Measurements from ENCODE around the gene ANKRD16.
"Not testable (repeated sequence)": the region's sequence is repeated elsewhere in the genome, so short reads cannot be mapped to it uniquely, and the experiment has no call there.

ANKRD16 gene

GRCh38 chr10:5911670-5912069 is 22.0 kb upstream of the ANKRD16 start:
- Histone ChIP-seq H3K4me1 (ENCODE audit: low read depth, poor library complexity, severe bottlenecking) (no peaks in the 10 kb centered on the region), H3K27me3 (ENCODE audit: insufficient read depth, low read depth) (no peaks in the 10 kb centered on the region), H2AFZ (ENCODE audit: low read depth) (no peak overlapping the region), H3K9ac (no peak overlapping the region), H3K79me2 (ENCODE audit: insufficient read depth, low read depth) (no peaks in the 10 kb centered on the region), H3K4me2 (no peak overlapping the region), H3K27ac (no peak overlapping the region), H4K20me1 (ENCODE audit: insufficient read depth) (no peaks in the 10 kb centered on the region), H3K4me3 (IDR thresholded peaks at IDR 0.05; ENCODE audit: insufficient read depth, low read depth, low read length) (no peak overlapping the region), H3K36me3 (ENCODE audit: insufficient read depth) (peaks cover 3% of the 10 kb centered on the region; the same call in 1 of the 2 replicates)
- TF ChIP-seq, protein P1, sequence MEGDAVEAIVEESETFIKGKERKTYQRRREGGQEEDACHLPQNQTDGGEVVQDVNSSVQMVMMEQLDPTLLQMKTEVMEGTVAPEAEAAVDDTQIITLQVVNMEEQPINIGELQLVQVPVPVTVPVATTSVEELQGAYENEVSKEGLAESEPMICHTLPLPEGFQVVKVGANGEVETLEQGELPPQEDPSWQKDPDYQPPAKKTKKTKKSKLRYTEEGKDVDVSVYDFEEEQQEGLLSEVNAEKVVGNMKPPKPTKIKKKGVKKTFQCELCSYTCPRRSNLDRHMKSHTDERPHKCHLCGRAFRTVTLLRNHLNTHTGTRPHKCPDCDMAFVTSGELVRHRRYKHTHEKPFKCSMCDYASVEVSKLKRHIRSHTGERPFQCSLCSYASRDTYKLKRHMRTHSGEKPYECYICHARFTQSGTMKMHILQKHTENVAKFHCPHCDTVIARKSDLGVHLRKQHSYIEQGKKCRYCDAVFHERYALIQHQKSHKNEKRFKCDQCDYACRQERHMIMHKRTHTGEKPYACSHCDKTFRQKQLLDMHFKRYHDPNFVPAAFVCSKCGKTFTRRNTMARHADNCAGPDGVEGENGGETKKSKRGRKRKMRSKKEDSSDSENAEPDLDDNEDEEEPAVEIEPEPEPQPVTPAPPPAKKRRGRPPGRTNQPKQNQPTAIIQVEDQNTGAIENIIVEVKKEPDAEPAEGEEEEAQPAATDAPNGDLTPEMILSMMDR (conservative IDR thresholded peaks at IDR 0.05; ENCODE audit: low read depth, low read length): no peak

DNA sequence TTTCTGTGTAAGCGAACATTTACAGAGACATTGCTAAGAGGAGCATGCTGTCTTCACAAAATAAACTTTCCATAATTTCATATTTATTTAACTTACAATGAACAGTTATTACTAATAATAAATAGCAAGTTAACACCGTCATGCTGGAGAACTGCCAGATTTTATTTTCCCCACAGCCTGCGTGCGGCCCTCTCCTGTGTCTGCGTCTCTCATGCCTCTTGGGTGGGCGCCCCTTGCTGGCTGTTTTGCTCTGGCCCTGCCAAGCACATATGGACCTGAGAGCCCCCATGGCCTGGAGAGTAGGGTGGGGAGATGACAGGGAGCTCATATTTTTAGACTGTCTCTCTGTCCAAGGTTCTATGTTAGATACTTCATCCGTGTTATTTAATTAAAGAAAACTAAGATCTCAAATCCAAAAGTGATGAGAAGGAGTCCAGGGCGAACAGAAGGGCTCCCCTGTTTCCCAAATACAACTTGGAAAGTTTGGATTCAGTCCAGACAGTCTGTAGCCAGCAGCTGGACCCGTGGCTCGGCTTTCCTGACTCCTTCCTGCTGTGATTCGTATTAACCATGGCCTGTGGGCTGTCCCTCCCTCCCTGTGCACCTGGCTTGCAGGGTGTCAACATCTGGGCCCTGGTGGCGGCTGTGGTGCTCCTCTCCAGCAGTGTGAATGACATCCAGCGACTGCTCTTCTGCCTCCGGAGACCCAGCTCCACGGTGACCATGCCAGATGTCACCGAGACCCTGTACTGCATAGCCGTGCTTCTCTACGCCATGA is 20.8 kb upstream of the ANKRD16 start:
- no peaks in the 10 kb centered on the region for H4K20me1 ChIP-seq (ENCODE audit: insufficient read depth)
- H3K36me3 ChIP-seq (ENCODE audit: insufficient read depth): peaks cover 3% of the 10 kb centered on the region; the same call in 1 of the 2 replicates
- TF ChIP-seq, protein P1 (conservative IDR thresholded peaks at IDR 0.05; ENCODE audit: low read depth, low read length): no peak
- H3K4me3 ChIP-seq (IDR thresholded peaks at IDR 0.05; ENCODE audit: insufficient read depth, low read depth, low read length): no peak overlapping the region
- H3K9ac ChIP-seq: no peak overlapping the region
- H3K79me2 ChIP-seq (ENCODE audit: insufficient read depth, low read depth): no peaks in the 10 kb centered on the region
- no peak overlapping the region for H2AFZ ChIP-seq (ENCODE audit: low read depth)
- H3K27me3 ChIP-seq (ENCODE audit: insufficient read depth, low read depth): no peaks in the 10 kb centered on the region
- H3K4me2 ChIP-seq: no peak overlapping the region
- no peak overlapping the region for H3K27ac ChIP-seq
- no peaks in the 10 kb centered on the region for H3K4me1 ChIP-seq (ENCODE audit: low read depth, poor library complexity, severe bottlenecking)

DNA sequence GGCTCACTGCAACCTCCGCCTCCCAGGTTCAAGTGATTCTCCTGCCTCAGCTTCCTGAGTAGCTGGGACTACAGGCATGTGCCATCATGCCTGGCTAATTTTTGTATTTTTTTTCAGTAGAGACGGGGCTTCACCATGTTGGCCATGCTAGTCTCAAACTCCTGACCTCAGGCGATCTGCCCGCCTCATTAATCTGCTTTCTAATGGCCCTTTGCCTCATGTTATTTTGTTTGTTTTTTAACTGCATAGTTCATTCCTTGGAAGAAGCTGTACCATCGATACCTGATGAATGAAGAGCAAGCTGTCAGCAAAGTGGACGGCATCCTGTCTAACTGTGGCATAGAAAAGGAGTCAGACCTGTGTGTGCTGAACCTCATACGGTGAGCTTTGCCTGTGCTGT is 19.0 kb upstream of the ANKRD16 start:
- H3K4me2 ChIP-seq; H3K4me3 ChIP-seq (IDR thresholded peaks at IDR 0.05; ENCODE audit: insufficient read depth, low read depth, low read length); H3K36me3 ChIP-seq (ENCODE audit: insufficient read depth); H3K27me3 ChIP-seq (ENCODE audit: insufficient read depth, low read depth); H4K20me1 ChIP-seq (ENCODE audit: insufficient read depth); H3K27ac ChIP-seq; H2AFZ ChIP-seq (ENCODE audit: low read depth); H3K9ac ChIP-seq; H3K79me2 ChIP-seq (ENCODE audit: insufficient read depth, low read depth): not testable (repeated sequence)
- H3K4me1 ChIP-seq (ENCODE audit: low read depth, poor library complexity, severe bottlenecking): peaks cover 16% of the 10 kb centered on the region

GRCh38 chr10:5906651-5907050 is 17.0 kb upstream of the ANKRD16 start:
- TF ChIP-seq, protein P1 (conservative IDR thresholded peaks at IDR 0.05; ENCODE audit: low read depth, low read length): no peak
- Histone ChIP-seq H3K4me3 (IDR thresholded peaks at IDR 0.05; ENCODE audit: insufficient read depth, low read depth, low read length) (no peak overlapping the region), H3K27me3 (ENCODE audit: insufficient read depth, low read depth) (no peaks in the 10 kb centered on the region), H3K36me3 (ENCODE audit: insufficient read depth) (peaks cover 3% of the 10 kb centered on the region; the same call in 1 of the 2 replicates), H3K27ac (no peak overlapping the region), H3K9ac (no peak overlapping the region), H3K79me2 (ENCODE audit: insufficient read depth, low read depth) (no peaks in the 10 kb centered on the region; the same call in 1 of the 2 replicates), H3K4me1 (ENCODE audit: low read depth, poor library complexity, severe bottlenecking) (peaks cover 18% of the 10 kb centered on the region), H2AFZ (ENCODE audit: low read depth) (no peak overlapping the region), H4K20me1 (ENCODE audit: insufficient read depth) (no peaks in the 10 kb centered on the region), H3K4me2 (no peak overlapping the region)

- H3K27ac ChIP-seq: no peak overlapping the region
- H4K20me1 ChIP-seq (ENCODE audit: insufficient read depth): no peaks in the 10 kb centered on the region
- H3K36me3 ChIP-seq (ENCODE audit: insufficient read depth): peaks cover 3% of the 10 kb centered on the region; the same call in 1 of the 2 replicates
- no peak overlapping the region for H3K4me3 ChIP-seq (IDR thresholded peaks at IDR 0.05; ENCODE audit: insufficient read depth, low read depth, low read length)
- H3K79me2 ChIP-seq (ENCODE audit: insufficient read depth, low read depth): no peaks in the 10 kb centered on the region; the same call in 1 of the 2 replicates
- H2AFZ ChIP-seq (ENCODE audit: low read depth): no peak overlapping the region
- H3K4me2 ChIP-seq: no peak overlapping the region
- H3K9ac ChIP-seq: no peak overlapping the region
- H3K4me1 ChIP-seq (ENCODE audit: low read depth, poor library complexity, severe bottlenecking): peaks cover 18% of the 10 kb centered on the region
- TF ChIP-seq, protein P1 (conservative IDR thresholded peaks at IDR 0.05; ENCODE audit: low read depth, low read length): no peak
- H3K27me3 ChIP-seq (ENCODE audit: insufficient read depth, low read depth): no peaks in the 10 kb centered on the region
Measured at GRCh38 chr10:5905854-5906507, 16.3 kb upstream of the ANKRD16 start.

Data from KMS-11 (cell line).